ENCODE data around the gene SLC35F3. TPM values are rescaled to one million over a fixed set of nuclear protein-coding genes. Genes with fewer than 3 reads are reported as not detected.
"Not testable (repeated sequence)": the region's sequence is repeated elsewhere in the genome, so short reads cannot be mapped to it uniquely, and the experiment has no call there.

The SLC35F3 gene
- polyA plus RNA-seq (2013, experiment 1 of 2; ENCODE audit: insufficient read length), result not detected
- not detected for polyA plus RNA-seq (2013, experiment 2 of 2; ENCODE audit: insufficient read length)

GRCh38 chr1:233904633-233905415 is at the start of gene SLC35F3:
SLC35F3 (plus strand) TSS chr1:233904676.
- no peak for DNase-seq

DNA sequence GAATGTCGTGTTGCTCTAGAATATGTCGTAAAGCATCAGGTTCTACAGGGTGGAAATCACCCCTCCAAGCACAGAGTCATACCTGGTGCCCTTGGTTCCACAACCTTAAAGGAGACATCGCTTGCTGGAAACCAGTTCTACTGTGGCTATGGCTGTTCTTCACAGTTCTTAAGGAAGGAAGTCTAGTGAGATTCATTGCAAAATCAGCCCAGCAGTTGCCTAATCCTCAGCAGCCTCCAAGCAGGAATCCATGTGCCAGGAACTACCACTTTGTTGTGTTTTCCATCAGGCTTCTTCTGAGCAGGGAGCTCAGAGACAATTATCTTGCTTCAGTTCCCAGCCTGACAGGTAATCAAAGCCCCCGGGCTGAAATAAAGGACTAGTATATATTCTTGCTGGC is 45.0 kb upstream of the SLC35F3 start:
- DNase-seq, result no peak

- no peak for DNase-seq
Observed at GRCh38 chr1:233863901-233864545, 40.5 kb upstream of the SLC35F3 start.

- no peak for DNase-seq
Observed at GRCh38 chr1:233864578-233864977, 39.9 kb upstream of the SLC35F3 start.

GRCh38 chr1:233865216-233865615 is 39.3 kb upstream of the SLC35F3 start:
- DNase-seq, result no peak

DNA sequence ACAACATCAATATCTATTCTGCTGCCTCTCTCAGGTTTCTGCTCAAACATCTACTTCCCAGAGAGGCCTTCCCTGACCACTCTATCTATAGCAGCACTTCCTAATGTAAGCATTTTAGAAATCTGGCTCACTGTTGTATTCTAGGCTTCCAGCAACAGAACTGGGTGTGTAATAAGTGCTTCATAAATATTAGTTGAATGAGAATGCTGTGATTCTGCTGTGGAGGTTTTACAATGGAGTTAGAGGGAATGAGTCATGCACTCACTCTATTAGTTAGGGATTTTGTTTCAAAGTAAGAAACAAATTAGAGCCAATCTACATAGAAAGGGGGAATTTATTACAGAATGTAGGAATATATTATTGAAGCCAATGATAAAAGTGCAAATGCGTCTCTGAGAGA is 38.6 kb upstream of the SLC35F3 start:
- no peak for DNase-seq

- DNase-seq, result no peak
Observed at GRCh38 chr1:233867028-233867427, 37.4 kb upstream of the SLC35F3 start.

- DNase-seq, result no peak
Observed at GRCh38 chr1:233868461-233868860, 36.0 kb upstream of the SLC35F3 start.

DNA sequence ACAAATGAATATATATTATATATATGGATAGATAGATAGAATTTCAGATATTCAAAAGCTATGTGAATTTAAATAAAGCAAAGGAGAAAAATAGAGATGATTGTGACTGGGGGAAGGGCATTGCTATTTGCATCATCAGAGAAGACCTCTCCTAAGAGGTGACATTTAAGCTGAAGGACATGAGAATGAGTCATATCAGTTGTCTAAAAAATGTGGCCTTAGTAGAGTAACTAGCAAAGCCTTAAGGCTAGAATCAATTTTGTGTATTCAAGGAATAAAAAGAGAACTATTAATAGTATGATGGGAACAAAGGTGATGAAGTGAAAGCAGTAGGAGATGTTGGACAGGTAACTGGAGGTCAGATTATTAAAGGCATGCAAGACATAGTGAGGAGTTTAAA is 34.8 kb upstream of the SLC35F3 start:
- DNase-seq, result no peak

DNA sequence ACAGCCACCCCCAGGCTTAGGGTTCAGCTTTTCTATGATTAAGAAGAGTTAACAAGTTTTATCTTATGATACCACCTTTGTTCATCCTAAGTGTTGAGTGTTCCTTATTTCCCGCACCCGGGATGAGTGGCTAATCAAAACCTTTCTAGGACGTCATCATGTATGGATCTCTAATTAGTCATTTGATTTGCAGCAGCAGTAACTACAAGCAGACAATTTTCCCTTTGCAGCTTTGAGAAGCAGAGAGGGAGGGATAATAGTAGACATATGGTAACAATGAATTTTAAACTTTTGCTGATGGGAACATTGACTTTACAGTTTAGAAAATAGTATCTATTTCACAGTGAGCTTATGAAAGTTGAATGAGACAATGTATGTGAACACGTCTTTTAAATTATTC is 30.8 kb upstream of the SLC35F3 start:
- no peak for DNase-seq

- no peak for DNase-seq
Observed at GRCh38 chr1:233879841-233880240, 24.6 kb upstream of the SLC35F3 start.

DNA sequence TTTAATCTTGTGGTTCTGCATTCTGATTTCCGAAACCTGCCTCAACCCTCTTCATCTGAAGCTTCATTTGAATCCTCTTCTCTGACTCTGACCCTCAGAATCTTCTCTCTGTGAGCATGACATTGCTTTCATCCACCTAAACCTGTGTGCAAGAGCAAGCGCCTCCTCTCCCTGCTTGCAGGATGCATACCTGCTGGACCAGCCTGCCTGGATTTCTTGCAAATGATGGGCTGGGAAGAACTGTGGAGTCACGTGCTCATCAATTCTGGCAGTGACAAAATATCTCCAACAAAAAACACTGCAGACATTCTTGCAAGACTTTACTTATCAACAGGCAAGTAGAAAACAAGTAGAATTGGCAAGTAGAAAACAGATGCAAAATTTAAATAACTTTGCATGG is 20.8 kb upstream of the SLC35F3 start:
- DNase-seq, result no peak

GRCh38 chr1:233884461-233885151 is 19.9 kb upstream of the SLC35F3 start:
- DNase-seq, result no peak

GRCh38 chr1:233885196-233885920 is 19.1 kb upstream of the SLC35F3 start:
- peak; percentile 2 for DNase-seq

- not testable (repeated sequence) for DNase-seq
Observed at GRCh38 chr1:233891151-233891550, 13.3 kb upstream of the SLC35F3 start.

- no peak for DNase-seq
Observed at GRCh38 chr1:233897325-233898162, 6.9 kb upstream of the SLC35F3 start.

- DNase-seq, result no peak
Observed at GRCh38 chr1:233901495-233901894, 3.0 kb upstream of the SLC35F3 start.

DNA sequence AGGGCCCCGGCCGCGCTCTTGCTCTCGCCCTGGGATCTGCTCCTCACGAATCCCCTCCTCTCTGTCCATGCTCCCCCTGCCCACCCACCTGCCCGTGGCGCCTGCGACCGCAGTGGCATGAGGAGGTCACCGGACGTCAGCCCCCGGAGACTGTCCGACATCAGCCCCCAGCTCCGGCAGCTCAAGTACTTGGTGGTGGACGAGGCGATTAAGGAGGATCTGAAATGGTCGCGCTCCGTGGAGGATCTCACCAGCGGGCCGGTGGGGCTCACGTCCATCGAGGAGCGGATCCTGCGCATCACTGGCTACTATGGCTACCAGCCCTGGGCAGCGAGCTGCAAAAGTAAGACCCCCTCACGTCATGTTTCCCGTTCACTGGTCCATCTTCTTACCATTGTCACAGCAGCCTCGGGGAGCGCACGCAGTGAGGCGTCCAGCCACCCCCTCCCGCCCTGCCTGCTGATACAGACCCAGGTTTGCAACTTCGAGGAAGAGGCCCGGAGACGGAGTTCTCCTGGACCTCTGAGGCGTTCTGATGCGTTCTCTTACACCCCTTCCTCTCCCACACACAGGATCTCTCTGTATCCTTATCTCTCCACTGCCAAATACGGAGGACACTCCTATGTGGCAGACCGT is 1.1 kb downstream of the SLC35F3 start:
- no peak for DNase-seq

- DNase-seq, result no peak
Observed at GRCh38 chr1:233907151-233907550, 2.7 kb downstream of the SLC35F3 start.

DNA sequence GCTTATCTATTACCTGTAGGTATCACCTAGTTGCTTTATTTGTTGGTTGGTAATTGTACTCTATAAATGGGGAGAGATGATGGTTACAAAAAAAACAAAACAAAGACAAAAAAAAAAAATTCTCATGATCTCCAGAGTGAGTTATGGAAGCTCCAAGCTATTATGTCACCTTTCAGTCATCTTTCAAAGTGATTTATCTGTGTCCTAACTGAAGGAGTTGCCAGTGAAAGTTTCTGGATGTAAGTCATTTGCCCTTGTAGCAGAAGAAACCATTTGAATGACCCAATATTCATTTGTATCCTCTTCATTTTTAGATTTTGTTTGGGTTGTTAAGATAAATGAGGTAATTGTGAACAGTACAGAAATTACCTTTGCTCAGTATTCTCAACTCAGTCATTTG is 3.6 kb downstream of the SLC35F3 start:
- no peak for DNase-seq

GRCh38 chr1:233909195-233909594 is 4.7 kb downstream of the SLC35F3 start:
- peak; percentile 2 for DNase-seq

All from fibroblast of skin of scalp (primary cell).